Measurements from ENCODE around the gene PLEK.
"Not testable (repeated sequence)": the region's sequence is repeated elsewhere in the genome, so short reads cannot be mapped to it uniquely, and the experiment has no call there.

The PLEK gene

DNA sequence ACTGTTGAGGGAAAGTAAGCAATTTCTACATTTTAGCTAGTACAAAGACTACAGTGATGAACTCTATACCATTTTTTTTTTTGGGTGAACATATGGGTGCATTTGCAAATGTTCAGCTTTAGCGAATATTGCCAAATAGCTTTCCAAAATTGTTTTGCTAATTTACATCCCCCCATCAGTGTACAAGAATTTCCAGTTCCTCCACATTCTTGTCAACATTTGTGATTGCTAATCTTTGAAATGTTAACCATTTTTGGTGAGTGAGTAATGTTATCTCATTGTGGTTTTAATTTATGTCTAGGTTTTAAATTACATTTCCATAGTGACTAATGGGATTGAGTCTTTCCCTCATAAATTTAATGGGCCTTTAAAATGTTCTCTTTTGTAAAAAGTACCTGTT lies 28.9 kb upstream of the PLEK start:
- Histone ChIP-seq H3K9me3 (ENCODE audit: control insufficient read depth, low read depth, low read length) (no peaks in the 10 kb centered on the region), H3K4me1 (ENCODE audit: control insufficient read depth, low read depth, low read length) (no peaks in the 10 kb centered on the region), H3K36me3 (ENCODE audit: control insufficient read depth, low read depth, low read length) (no peaks in the 10 kb centered on the region), H3K27ac (ENCODE audit: low read length) (no peak overlapping the region), H3K9ac (ENCODE audit: low read length) (no peak overlapping the region), H3K27me3 (ENCODE audit: control insufficient read depth, insufficient read depth, low read length) (no peaks in the 10 kb centered on the region), H3K4me3 (ENCODE audit: low read length) (no peak overlapping the region)

DNA sequence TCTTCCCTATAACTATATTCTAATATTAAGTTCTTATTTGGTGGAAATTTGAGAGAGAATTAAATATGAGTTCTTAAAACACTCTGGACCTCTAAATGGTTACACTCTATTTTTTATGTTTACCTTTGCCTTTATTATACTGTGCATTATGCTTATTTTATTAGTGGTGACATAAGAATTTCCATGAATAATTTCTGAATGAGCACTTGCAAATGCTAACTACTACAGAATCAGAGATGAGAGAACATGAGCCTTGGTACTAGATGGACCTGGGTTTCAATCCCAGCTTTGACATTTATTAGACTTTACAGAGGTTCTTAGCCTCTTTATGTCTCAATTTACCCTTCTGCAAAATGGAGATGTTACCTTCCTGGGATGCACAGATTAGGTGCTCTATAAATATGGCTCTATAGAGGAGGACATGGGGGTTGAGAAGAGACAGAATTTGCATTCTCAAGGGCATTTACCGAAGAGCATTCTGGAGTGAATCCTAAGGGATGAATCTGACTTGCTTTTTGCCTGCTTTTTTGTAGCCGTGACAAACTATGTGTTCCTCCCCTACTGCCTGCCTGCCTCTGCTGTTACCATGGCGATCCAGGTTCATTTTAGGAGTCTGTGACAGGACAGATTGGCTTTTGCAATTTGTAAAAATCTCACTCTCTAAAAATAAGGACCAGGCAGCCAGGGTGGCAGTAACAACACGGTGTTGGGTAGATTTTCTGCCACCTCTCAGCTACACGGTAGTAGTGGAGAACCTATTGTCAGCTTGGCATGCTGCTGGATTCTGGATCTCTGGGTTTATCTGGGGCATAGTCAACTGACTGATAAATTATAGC lies 24.6 kb upstream of the PLEK start:
- no peaks in the 10 kb centered on the region for H3K4me1 ChIP-seq (ENCODE audit: control insufficient read depth, low read depth, low read length)
- no peaks in the 10 kb centered on the region for H3K36me3 ChIP-seq (ENCODE audit: control insufficient read depth, low read depth, low read length)
- H3K9ac ChIP-seq (ENCODE audit: low read length) = no peak overlapping the region
- H3K27ac ChIP-seq (ENCODE audit: low read length) = no peak overlapping the region
- H3K4me3 ChIP-seq (ENCODE audit: low read length) = no peak overlapping the region
- H3K27me3 ChIP-seq (ENCODE audit: control insufficient read depth, insufficient read depth, low read length) = peaks cover 3% of the 10 kb centered on the region
- H3K9me3 ChIP-seq (ENCODE audit: control insufficient read depth, low read depth, low read length) = no peaks in the 10 kb centered on the region

DNA sequence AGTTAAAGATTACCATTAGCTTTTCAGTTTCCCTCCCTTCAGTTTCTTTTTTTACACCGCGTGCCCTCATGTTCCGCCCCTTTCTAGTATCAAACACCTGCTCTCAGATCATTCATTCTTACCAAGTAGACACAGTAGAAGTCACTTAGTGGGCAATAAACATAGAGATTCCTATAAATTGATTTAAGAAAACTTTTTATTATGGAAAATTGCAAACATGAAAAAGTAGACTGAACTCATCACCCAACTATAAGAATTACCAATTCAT lies 24.1 kb upstream of the PLEK start:
- H3K27me3 ChIP-seq (ENCODE audit: control insufficient read depth, insufficient read depth, low read length) = peaks cover 3% of the 10 kb centered on the region
- no peaks in the 10 kb centered on the region for H3K36me3 ChIP-seq (ENCODE audit: control insufficient read depth, low read depth, low read length)
- H3K4me3 ChIP-seq (ENCODE audit: low read length) = no peak overlapping the region
- no peaks in the 10 kb centered on the region for H3K9me3 ChIP-seq (ENCODE audit: control insufficient read depth, low read depth, low read length)
- H3K27ac ChIP-seq (ENCODE audit: low read length) = no peak overlapping the region
- H3K4me1 ChIP-seq (ENCODE audit: control insufficient read depth, low read depth, low read length) = no peaks in the 10 kb centered on the region
- H3K9ac ChIP-seq (ENCODE audit: low read length) = no peak overlapping the region

DNA sequence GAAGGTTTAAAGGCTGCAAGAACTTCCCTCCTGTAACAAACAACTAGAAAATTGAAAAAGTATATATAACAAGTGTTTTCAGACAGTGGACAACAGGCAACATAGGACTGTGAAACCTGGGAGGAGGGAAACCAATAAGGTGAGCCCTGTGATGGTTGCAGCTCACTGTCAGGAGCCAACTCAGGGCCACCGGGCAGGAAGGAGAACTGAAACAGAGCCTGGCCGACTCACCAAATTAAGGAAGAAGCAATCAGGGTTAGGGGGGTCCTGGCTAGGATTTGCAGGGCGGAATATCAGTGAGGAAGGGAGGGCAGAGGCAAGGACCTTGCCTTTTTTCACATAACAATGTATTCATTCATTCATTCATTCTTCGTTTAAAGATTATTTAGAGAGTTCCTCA lies 23.5 kb upstream of the PLEK start:
- Histone ChIP-seq H3K27me3 (ENCODE audit: control insufficient read depth, insufficient read depth, low read length) (peaks cover 3% of the 10 kb centered on the region), H3K36me3 (ENCODE audit: control insufficient read depth, low read depth, low read length) (no peaks in the 10 kb centered on the region), H3K27ac (ENCODE audit: low read length) (no peak overlapping the region), H3K9me3 (ENCODE audit: control insufficient read depth, low read depth, low read length) (no peaks in the 10 kb centered on the region), H3K4me1 (ENCODE audit: control insufficient read depth, low read depth, low read length) (no peaks in the 10 kb centered on the region), H3K4me3 (ENCODE audit: low read length) (no peak overlapping the region), H3K9ac (ENCODE audit: low read length) (no peak overlapping the region)

DNA sequence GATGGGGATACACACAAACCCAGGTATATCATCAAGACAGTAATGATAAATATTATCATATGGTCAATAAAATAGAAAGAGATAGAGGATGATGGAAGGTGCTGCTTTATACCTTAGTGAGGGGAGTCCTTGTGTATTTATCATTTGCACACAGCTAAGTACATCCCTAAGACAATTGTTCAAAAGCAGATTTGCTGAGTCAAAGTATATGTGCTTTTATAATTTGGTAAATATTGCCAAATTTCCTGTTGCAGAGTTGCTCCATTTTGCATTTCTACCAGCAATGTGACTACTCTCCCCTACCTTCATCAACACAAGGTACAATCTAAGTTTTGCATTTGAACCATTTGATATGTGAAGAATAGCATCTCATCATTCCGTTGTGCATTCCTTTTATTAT lies 22.6 kb upstream of the PLEK start:
- H3K27ac ChIP-seq (ENCODE audit: low read length) = no peak overlapping the region
- H3K4me3 ChIP-seq (ENCODE audit: low read length) = no peak overlapping the region
- H3K4me1 ChIP-seq (ENCODE audit: control insufficient read depth, low read depth, low read length) = no peaks in the 10 kb centered on the region
- peaks cover 3% of the 10 kb centered on the region for H3K27me3 ChIP-seq (ENCODE audit: control insufficient read depth, insufficient read depth, low read length)
- no peaks in the 10 kb centered on the region for H3K36me3 ChIP-seq (ENCODE audit: control insufficient read depth, low read depth, low read length)
- no peak overlapping the region for H3K9ac ChIP-seq (ENCODE audit: low read length)
- no peaks in the 10 kb centered on the region for H3K9me3 ChIP-seq (ENCODE audit: control insufficient read depth, low read depth, low read length)

DNA sequence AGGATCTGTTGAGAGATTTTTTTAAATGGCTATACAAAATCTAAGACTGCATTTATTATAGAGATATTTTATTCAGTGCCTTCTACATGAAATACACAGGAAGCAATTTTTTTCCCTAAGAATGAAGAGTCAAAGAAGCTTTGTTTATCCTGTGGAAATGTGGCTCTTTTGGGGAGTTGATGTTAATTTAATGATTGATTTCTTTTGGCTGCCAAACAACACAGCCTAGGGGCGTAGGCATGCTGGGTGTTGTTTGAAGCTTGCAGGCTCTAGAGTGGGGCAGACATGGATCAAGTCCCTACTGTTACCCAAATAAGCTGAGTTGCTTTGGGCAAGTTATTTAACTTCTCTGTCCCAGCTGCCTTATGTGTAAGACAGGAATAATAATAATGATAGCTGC lies 21.1 kb upstream of the PLEK start:
- H3K27ac ChIP-seq (ENCODE audit: low read length) = no peak overlapping the region
- H3K9me3 ChIP-seq (ENCODE audit: control insufficient read depth, low read depth, low read length) = no peaks in the 10 kb centered on the region
- no peak overlapping the region for H3K4me3 ChIP-seq (ENCODE audit: low read length)
- H3K36me3 ChIP-seq (ENCODE audit: control insufficient read depth, low read depth, low read length) = no peaks in the 10 kb centered on the region
- H3K4me1 ChIP-seq (ENCODE audit: control insufficient read depth, low read depth, low read length) = no peaks in the 10 kb centered on the region
- H3K27me3 ChIP-seq (ENCODE audit: control insufficient read depth, insufficient read depth, low read length) = peaks cover 3% of the 10 kb centered on the region
- no peak overlapping the region for H3K9ac ChIP-seq (ENCODE audit: low read length)

DNA sequence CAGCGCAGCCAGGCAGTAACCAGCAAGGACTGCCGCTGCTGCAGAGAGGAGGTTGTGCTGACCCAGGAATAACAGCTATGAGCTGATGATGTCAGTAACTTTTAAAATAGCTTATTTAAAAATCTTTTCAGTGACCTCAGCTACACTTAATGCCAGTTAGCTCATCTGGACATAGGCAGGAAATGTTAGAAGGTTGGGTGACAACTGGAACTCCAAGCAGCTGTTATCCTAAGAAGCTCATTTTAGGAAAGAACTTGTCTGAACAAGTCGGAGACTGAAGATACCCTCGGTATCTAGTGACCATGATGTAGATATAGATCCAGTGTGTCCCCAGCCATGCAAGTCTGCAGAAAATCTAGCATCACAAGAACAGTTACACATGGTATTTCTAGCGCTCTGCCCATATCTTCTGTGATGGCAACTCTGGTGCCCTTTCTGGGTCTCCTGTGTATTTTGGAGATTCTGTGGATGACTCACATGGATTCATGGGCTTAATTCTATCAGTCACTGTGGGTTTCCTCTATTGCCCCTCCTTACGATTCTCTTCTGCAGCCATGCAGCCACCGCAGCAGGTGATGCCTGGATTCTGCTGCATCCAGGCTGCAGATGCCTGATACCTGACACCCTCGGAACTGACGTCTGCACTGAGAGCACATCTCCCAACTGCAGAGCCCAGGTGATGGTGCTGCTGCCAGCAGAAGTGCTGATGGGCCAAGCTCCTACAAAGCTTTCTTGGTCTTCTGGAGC lies 19.8 kb upstream of the PLEK start:
- peaks cover 3% of the 10 kb centered on the region for H3K27me3 ChIP-seq (ENCODE audit: control insufficient read depth, insufficient read depth, low read length)
- H3K4me3 ChIP-seq (ENCODE audit: low read length) = no peak overlapping the region
- H3K27ac ChIP-seq (ENCODE audit: low read length) = no peak overlapping the region
- H3K4me1 ChIP-seq (ENCODE audit: control insufficient read depth, low read depth, low read length) = no peaks in the 10 kb centered on the region
- no peaks in the 10 kb centered on the region for H3K36me3 ChIP-seq (ENCODE audit: control insufficient read depth, low read depth, low read length)
- no peaks in the 10 kb centered on the region for H3K9me3 ChIP-seq (ENCODE audit: control insufficient read depth, low read depth, low read length)
- no peak overlapping the region for H3K9ac ChIP-seq (ENCODE audit: low read length)

DNA sequence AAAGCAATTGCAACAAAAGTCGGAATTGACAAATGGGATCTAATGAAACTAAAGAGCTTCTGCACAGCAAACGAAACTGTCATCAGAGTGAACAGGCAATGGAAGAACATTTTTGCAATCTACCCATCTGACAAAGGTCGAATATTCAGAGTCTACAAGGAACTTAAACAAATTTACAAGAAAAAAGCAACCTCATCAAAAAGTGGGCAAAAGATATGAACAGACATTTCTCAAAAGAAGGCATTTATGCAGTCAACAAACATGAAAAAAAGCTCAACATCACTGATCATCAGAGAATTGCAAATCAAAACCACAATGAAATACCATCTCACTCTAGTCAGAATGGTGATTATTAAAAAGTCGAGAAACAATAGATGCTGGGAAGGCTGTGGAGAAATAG lies 16.0 kb upstream of the PLEK start:
- not testable (repeated sequence) for H3K4me1 ChIP-seq (ENCODE audit: control insufficient read depth, low read depth, low read length); H3K36me3 ChIP-seq (ENCODE audit: control insufficient read depth, low read depth, low read length); H3K4me3 ChIP-seq (ENCODE audit: low read length); H3K9ac ChIP-seq (ENCODE audit: low read length); H3K9me3 ChIP-seq (ENCODE audit: control insufficient read depth, low read depth, low read length); H3K27ac ChIP-seq (ENCODE audit: low read length); H3K27me3 ChIP-seq (ENCODE audit: control insufficient read depth, insufficient read depth, low read length)

DNA sequence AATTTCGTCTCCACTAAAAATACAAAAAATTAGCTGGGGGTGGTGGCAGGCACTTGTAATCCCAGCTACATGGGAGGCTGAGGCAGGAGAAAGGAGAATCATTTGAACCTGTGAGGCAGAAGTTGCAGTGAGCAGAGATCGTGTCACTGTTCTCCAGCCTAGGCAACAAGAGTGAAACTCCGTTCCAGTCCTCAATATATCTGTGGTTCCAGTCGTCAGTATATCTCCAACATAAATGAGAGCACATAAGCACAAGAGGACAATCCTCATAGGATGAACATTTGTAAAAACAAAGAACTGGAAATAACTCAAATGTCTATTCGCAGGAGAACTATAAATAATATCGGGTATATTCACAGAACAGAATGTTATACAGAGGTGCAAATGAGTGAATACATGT lies 13.1 kb upstream of the PLEK start:
- Histone ChIP-seq H3K9ac (ENCODE audit: low read length) (no peak overlapping the region), H3K36me3 (ENCODE audit: control insufficient read depth, low read depth, low read length) (no peaks in the 10 kb centered on the region), H3K27ac (ENCODE audit: low read length) (no peak overlapping the region), H3K4me3 (ENCODE audit: low read length) (no peak overlapping the region), H3K4me1 (ENCODE audit: control insufficient read depth, low read depth, low read length) (no peaks in the 10 kb centered on the region), H3K9me3 (ENCODE audit: control insufficient read depth, low read depth, low read length) (no peaks in the 10 kb centered on the region), H3K27me3 (ENCODE audit: control insufficient read depth, insufficient read depth, low read length) (no peaks in the 10 kb centered on the region)

DNA sequence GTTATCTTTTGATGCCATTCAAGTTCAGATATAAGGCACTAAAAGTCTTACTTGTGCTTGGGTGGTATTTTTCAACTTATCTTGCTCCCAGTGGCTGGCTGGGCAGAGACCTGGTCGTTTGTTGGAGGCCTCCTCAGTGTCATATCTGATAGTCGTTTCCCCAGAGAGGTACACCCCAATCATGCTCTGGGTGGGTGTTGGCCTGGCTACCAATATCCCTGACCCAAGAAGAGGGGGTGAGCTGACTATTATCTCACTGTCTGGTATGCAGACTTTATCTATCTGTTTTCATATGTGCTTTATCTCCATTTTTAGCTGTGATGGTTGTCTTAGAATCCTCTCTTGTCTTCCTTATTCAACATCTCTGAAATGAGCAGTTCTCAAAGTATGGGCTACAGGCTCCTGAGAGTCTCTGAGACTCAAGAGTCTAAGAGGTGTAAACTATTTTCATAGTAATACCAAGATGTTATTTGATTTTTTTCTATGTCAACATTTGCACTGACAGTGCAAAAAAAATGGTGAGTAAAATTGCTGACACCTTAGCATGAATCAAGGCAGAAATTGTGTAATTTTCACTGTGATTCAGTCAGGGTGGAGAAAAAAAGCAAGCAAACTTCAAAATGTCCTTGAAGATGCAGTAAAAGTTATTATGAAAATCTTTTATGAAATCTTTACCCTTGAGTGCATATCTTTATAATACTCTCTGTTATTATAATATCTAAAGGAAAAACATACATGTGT lies 12.3 kb upstream of the PLEK start:
- Histone ChIP-seq H3K4me3 (ENCODE audit: low read length) (no peak overlapping the region), H3K27ac (ENCODE audit: low read length) (no peak overlapping the region), H3K9me3 (ENCODE audit: control insufficient read depth, low read depth, low read length) (no peaks in the 10 kb centered on the region), H3K27me3 (ENCODE audit: control insufficient read depth, insufficient read depth, low read length) (no peaks in the 10 kb centered on the region), H3K9ac (ENCODE audit: low read length) (no peak overlapping the region), H3K4me1 (ENCODE audit: control insufficient read depth, low read depth, low read length) (no peaks in the 10 kb centered on the region), H3K36me3 (ENCODE audit: control insufficient read depth, low read depth, low read length) (no peaks in the 10 kb centered on the region)

DNA sequence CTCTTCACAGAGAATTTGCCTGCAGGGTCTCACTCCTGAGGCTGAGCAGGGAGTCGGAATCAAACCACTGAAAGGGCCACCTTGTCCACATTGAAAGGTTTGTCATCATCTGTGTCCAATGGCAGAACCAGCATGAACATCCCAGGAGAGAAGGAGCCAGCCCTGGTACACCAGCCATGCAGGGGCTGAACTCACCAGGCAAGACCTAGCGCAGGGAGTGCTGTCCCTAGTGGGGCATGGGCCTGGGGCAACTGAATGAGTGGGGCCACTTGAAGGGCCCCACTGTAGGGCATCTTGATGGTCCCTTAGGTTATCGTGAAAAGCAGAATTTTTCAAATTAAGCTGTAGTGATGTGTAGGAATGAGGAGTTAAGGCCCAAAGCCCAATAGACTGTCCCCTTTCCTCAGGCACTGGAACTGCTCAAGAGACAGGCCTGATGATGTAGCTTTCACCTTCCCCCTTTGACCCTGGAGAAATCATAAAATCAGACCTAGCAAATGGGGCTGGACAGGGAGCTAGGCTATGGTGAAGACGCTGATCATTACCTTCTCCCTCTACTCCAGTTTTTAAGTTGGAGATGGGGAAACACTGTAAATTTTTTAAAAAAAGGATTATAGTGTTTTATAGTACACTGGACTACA lies 8.4 kb upstream of the PLEK start:
- Histone ChIP-seq H3K4me3 (ENCODE audit: low read length) (no peak overlapping the region), H3K27ac (ENCODE audit: low read length) (no peak overlapping the region), H3K9ac (ENCODE audit: low read length) (no peak overlapping the region), H3K4me1 (ENCODE audit: control insufficient read depth, low read depth, low read length) (no peaks in the 10 kb centered on the region), H3K27me3 (ENCODE audit: control insufficient read depth, insufficient read depth, low read length) (no peaks in the 10 kb centered on the region), H3K36me3 (ENCODE audit: control insufficient read depth, low read depth, low read length) (no peaks in the 10 kb centered on the region), H3K9me3 (ENCODE audit: control insufficient read depth, low read depth, low read length) (no peaks in the 10 kb centered on the region)
